HG02642 (cell line): ENCODE results near the gene MKLN1.
A peak's percentile ranks its signal among the peaks of the same experiment; 100 is the strongest.

ENCODE experiments used
- ATAC-seq: cut with Tn5 transposase; IDR thresholded peaks from one replicate; pipeline ENCODE4 v1.9.1; 2021; ENCODE audit warnings: mild to moderate bottlenecking; ENCODE audit not compliant: unreplicated experiment, poor library complexity

Gene MKLN1

GRCh38 chr7:131346885-131347592, 19.4 kb downstream of the MKLN1 start:
- ATAC-seq = no peak

GRCh38 chr7:131352032-131352431, 24.4 kb downstream of the MKLN1 start:
- ATAC-seq = no peak

DNA sequence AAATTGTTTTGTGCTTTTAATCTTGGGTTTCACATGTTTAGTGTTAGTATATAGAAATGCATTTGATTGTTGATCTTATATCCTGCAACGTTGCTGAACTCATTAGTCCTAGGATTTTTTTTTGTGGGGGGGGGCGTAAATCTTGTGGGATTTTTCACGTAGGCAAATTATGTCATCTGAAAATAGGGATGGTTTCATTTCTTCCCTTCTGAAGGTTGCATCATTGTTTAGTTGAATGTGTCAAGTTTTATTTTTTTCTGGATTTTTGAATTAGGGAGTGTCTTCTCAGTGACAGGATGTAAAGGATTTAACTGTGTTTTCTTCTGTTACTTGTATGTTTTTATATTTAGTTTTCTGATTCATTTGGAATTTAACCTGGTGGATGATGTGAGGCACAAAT, 26.7 kb downstream of the MKLN1 start:
- ATAC-seq = no peak

GRCh38 chr7:131355917-131356777, 28.5 kb downstream of the MKLN1 start:
- no peak for ATAC-seq

DNA sequence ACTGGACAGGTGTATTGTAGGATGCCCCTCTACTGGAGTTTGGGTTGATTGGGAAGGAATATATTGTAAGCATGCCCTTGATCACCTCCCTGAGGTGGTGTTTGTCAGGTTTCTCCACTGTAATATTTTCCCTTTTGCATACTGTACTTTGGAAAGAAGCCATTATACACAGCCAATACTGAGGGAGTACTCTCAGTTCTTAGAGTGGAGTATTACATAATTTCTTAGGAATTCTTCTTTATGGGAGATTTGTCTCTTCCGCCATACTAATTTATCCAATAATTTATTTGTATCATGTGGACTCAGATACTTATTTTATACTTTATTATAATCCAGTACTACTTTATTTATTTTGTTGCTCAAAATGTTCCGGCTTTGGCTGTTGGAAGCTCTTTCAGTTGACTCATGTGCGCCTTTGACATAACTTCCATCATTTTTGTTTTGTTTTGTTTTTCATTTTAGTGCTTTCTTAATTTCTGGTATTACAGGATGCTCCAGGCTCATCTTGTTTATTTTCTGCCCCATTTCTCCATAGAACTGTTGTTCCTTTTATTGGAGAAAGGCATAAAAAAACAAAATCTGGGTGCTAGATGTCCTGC, 29.7 kb downstream of the MKLN1 start:
- no peak for ATAC-seq

- ATAC-seq = no peak
Measured at GRCh38 chr7:131358636-131359035, 31.0 kb downstream of the MKLN1 start.

GRCh38 chr7:131359136-131359776, 31.6 kb downstream of the MKLN1 start:
- ATAC-seq = no peak

DNA sequence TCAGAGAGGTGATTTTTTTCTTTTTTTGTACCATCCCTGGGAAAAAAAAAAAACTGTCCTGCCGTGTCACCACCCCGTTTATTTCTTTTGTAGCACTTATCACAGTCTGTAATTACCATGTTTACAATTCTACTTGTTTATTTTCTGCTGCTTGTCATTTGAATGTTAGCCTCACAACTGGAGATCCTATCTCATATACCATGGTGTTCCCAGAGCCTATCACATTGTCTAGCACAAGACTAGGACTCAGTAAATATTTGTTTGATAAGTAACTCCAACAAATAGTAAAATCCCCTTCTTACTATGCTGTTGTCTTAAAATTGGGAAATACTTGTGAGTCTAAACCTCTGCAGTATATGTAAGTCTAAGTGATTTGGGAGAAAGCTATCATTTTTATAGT, 36.0 kb downstream of the MKLN1 start:
- no peak for ATAC-seq

- ATAC-seq = no peak
Measured at GRCh38 chr7:131364767-131365344, 37.2 kb downstream of the MKLN1 start.

- ATAC-seq = no peak
Measured at GRCh38 chr7:131365838-131366237, 38.2 kb downstream of the MKLN1 start.

DNA sequence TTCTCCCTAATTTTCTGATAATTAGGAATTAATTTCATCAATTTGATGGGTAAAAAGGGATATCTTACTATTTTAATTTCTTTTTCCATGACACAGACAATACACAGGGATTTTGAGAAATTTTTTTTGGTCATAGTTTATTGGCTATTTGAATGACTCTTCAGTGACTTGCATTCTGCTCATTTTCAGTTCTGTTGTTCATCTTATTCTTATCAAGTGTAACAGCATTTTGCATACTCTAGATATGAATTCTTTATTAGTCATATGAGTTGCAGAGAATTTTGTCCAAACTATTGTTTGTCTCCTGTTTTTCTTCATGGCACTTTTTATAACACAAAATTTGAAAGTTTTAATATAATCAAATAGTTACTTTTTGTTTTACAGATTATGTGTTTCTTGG, 41.7 kb downstream of the MKLN1 start:
- no peak for ATAC-seq

DNA sequence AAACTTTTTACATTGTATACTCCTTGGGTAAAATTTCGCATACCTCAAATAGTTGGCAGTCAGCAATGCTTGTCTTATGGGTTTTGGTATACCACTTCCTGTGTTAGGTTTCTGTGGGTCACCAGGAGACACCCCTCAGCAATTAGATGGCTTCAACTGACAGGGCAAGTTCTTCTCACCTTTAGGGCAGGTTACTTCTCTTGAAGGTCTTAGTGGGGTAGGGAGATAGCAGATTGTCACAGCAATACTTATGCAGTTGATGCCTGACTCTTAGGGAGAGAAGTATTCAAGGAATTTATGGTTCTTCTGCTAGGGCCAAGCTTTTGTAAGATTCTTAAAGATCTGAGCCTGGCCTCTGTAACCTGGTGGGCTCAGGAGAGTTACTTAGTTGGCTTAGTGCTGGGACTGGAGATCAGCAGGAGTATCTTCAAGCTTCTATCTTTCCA, 42.9 kb downstream of the MKLN1 start:
- peak; percentile 73 for ATAC-seq

GRCh38 chr7:131371411-131371810, 43.7 kb downstream of the MKLN1 start:
- no peak for ATAC-seq

DNA sequence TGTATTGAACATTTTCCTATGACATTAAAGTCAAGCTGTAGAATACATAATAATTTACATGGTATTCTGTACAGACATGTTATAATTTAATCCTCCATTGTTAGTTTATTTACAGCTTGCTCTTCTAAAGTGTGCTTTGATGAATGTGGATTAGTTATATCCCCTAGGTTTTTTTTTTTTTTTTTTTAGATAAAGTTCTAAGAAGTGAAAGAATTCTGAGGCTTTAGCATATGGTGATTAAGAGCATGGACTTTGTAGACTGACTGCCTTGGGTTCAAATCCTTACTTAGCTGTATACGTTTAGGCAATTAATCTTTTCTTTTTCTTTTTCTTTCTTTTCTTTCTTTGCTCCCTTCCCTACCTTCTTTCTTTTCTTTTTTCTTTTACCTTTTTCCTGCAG, 44.9 kb downstream of the MKLN1 start:
- ATAC-seq = no peak

DNA sequence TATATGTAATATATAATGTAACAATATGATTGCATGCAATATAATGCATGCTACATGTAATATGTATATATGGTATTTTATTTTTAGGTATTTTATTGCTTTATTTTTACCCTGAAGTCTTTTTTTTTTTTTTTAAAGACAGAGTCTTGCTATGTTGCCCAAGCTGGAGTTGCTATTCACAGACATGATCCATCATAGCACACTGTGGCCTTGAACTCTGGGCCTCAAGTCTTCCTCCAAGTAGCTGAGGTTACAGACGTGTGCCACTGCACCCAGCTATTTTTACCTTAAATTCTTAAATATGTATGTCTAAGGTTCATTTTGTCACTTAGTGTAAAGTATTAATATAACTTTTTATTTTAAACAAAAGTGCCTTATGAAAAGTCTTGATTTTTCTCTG, 47.1 kb downstream of the MKLN1 start:
- ATAC-seq = no peak

- ATAC-seq = no peak
Measured at GRCh38 chr7:131381069-131381838, 53.6 kb downstream of the MKLN1 start.

DNA sequence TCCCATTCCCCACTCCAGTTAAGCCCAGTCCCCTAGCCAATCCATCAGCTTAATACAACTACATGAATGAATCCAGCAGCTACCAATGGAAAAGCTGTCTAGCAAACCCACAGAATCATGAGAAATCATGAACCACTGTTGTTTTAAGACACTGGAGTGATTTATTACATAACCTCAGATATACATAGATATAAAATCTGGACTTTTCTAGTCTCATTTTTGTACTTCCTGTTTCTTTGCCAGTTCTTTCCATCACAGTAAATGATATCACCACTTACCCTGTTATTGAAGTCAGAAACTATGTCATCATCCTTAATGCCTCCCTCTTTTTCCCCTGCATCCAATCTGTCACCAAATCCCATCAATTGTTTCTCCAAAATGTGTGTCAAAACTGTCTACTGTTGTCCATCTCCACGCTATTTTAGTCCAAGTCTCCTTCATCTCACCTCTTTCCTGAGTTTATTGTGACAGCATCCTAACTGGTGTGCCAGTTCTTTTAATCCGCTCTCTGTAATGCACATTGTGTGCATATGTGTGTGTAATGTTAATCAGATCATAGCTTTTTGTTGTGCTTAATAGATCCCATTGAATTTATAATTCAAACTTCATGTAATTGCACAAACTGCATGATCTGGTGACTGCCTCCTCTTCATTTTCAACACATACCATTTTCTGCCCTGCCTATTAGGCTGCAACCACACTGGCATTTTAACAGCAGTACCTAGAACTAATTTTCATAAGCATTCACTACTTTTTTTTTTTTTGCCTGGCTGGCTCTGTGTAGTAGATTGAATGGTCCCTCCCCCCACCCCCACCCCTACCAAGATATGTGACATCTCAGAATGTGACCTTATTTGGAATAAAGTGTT, 56.0 kb downstream of the MKLN1 start:
- ATAC-seq = no peak

DNA sequence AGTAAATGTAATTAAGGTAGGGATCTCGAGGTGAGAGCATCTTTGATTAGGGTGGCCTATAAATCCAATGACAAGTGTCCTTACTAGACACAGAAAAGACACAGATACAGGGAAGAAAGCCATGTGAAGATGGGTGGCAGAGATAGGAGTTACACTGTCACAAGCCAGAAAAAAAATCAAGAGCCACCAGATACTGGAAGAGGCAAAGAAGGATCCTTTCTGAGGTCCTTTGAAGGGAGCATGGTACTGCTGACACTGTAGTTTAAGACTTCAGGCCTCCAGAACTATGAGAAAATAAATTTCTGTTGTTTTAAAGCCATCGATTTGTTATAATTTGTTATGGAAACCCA, 56.6 kb downstream of the MKLN1 start:
- ATAC-seq = no peak

GRCh38 chr7:131385039-131385605, 57.4 kb downstream of the MKLN1 start:
- no peak for ATAC-seq
